Measurements from ENCODE around the gene PSPN. TPM values are rescaled to one million over a fixed set of nuclear protein-coding genes. Genes with fewer than 3 reads are reported as not detected.
A peak's percentile ranks its signal among the peaks of the same experiment; 100 is the strongest.
"Not testable (repeated sequence)": the region's sequence is repeated elsewhere in the genome, so short reads cannot be mapped to it uniquely, and the experiment has no call there.

PSPN gene
- total RNA-seq, 2 donors from 2014 or later = 1.7 to 6.0 TPM

DNA sequence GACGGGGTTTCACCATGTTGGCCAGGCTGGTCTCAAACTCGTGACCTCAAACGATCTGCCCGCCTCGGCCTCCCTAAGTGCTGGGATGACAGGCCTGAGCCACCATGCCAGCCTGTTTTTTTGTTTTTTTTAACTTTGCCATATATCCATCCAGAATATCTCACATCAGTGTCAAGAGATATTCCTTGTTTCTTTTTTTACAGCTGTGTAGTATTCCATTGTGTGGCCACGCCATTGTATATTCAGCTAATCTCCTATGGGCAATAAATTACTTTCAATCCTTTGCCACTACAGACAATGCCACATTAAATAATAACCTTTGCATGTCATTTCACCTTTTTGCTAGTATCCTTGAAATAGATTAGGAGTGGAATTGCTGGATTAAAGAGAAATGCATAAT lies 33.6 kb upstream of the PSPN start:
- H3K36me3 ChIP-seq = no peaks in the 10 kb centered on the region
- no peak overlapping the region for H3K4me3 ChIP-seq
- H3K27me3 ChIP-seq = no peaks in the 10 kb centered on the region
- no peak overlapping the region for H3K9ac ChIP-seq (ENCODE audit: low read depth in 2 of 2, low read length in 2 of 2)
- H3K27ac ChIP-seq = no peak overlapping the region
- H3K9me3 ChIP-seq = no peaks in the 10 kb centered on the region
- DNase-seq = no peak
- intact Hi-C loops (cut with DNase I) = no loop called here
- no peaks in the 10 kb centered on the region for H3K4me1 ChIP-seq
- TF ChIP-seq, protein P1, sequence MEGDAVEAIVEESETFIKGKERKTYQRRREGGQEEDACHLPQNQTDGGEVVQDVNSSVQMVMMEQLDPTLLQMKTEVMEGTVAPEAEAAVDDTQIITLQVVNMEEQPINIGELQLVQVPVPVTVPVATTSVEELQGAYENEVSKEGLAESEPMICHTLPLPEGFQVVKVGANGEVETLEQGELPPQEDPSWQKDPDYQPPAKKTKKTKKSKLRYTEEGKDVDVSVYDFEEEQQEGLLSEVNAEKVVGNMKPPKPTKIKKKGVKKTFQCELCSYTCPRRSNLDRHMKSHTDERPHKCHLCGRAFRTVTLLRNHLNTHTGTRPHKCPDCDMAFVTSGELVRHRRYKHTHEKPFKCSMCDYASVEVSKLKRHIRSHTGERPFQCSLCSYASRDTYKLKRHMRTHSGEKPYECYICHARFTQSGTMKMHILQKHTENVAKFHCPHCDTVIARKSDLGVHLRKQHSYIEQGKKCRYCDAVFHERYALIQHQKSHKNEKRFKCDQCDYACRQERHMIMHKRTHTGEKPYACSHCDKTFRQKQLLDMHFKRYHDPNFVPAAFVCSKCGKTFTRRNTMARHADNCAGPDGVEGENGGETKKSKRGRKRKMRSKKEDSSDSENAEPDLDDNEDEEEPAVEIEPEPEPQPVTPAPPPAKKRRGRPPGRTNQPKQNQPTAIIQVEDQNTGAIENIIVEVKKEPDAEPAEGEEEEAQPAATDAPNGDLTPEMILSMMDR (IDR thresholded peaks at IDR 0.05) = no peak

DNA sequence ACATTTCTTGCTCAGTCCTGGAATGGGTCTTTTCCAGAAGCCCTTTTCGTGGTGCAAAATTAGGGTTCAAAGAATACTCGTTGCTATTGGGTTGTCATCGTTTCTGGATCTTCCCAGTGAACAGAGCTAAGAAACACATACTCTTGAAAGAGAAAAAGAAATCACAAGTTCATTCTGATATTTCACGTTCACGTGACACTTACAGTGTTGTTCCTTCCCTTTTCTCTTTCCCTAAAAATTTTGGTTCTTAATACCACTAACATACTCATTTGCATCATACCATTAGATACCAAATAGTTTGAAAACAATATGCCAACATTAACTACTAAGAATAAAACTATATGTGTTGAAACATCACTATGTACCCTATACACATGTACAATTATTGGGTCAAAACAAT lies 30.7 kb upstream of the PSPN start:
- Histone ChIP-seq H3K27me3 (no peaks in the 10 kb centered on the region), H3K4me1 (peaks cover 9% of the 10 kb centered on the region), H3K9me3 (no peaks in the 10 kb centered on the region), H3K9ac (ENCODE audit: low read depth in 2 of 2, low read length in 2 of 2) (no peak overlapping the region), H3K4me3 (no peak overlapping the region), H3K27ac (no peak overlapping the region), H3K36me3 (no peaks in the 10 kb centered on the region)
- intact Hi-C loops (cut with DNase I) = no loop called here
- TF ChIP-seq, protein P1 (IDR thresholded peaks at IDR 0.05) = no peak
- no peak for DNase-seq

DNA sequence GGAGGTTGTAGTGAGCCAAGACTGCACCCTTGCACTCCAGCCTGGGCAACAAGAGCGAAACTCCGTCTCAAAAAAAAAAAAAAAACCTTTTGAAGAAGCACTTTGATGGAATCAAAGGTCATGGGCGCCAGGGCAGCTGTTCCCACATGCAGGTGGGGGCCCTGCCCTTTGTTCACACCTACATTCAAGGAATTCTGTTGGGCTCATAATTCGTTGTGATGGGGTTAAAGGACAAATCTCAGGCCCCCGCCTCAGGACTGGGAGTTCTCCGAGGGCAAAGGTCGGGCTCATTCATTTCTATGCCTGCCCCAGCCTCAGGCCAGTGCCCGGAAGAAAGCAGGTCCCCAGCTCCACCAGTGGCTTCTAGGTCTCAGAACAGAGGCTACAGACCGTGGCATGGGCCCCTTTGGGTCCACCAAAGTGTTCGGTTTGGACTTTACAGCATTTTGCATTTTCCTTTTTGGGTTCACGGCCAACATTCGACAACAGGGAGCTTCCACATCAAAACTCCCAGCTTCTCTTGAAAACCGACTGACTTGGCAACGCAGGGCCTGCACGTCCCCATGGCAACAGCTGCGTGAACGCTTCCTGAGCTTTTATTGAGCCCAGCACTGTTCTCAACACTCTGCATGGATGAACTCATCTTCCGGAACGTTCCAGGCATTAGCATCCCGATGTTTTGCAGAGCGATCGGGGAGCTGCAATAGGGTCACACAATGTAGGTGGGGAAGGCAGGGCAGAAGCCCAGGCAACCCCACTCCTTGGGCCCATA lies 27.3 kb upstream of the PSPN start:
- TF ChIP-seq, protein P1 (IDR thresholded peaks at IDR 0.05) = no peak
- Histone ChIP-seq H3K4me3 (no peak overlapping the region), H3K36me3 (no peaks in the 10 kb centered on the region), H3K4me1 (peaks cover 9% of the 10 kb centered on the region), H3K27ac (peak overlapping the region; percentile 73), H3K9me3 (no peaks in the 10 kb centered on the region), H3K27me3 (no peaks in the 10 kb centered on the region), H3K9ac (ENCODE audit: low read depth in 2 of 2, low read length in 2 of 2) (peak overlapping the region in 1 of 2 donors; percentile 43)
- peak; percentile 89 for DNase-seq
- intact Hi-C loops (cut with DNase I) = no loop called here

DNA sequence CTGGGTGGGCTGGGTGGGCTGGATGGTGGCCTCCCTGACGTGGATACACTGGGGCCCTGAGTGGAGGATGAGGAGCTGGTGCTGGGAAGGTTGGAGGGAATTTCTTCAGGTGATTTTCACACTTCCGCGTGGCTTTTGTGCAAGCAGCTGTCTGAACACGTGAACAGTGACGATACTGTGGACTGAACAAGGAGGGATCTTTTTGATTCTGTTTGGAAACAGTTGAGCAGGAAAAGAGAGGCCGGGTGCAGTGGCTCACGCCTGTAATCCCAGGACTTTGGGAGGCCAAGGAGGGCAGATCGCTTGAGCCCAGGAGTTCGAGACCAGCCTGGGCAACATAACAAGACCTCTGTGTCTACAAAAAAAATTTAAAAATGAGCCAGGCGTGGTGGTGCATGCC lies 26.3 kb upstream of the PSPN start:
- Histone ChIP-seq H3K9ac (ENCODE audit: low read depth in 2 of 2, low read length in 2 of 2) (no peak overlapping the region), H3K27me3 (no peaks in the 10 kb centered on the region), H3K36me3 (no peaks in the 10 kb centered on the region), H3K4me3 (no peak overlapping the region), H3K4me1 (peaks cover 9% of the 10 kb centered on the region), H3K9me3 (no peaks in the 10 kb centered on the region), H3K27ac (peak overlapping the region; percentile 73)
- TF ChIP-seq, protein P1 (IDR thresholded peaks at IDR 0.05) = no peak
- intact Hi-C loops (cut with DNase I) = no loop called here
- no peak for DNase-seq

DNA sequence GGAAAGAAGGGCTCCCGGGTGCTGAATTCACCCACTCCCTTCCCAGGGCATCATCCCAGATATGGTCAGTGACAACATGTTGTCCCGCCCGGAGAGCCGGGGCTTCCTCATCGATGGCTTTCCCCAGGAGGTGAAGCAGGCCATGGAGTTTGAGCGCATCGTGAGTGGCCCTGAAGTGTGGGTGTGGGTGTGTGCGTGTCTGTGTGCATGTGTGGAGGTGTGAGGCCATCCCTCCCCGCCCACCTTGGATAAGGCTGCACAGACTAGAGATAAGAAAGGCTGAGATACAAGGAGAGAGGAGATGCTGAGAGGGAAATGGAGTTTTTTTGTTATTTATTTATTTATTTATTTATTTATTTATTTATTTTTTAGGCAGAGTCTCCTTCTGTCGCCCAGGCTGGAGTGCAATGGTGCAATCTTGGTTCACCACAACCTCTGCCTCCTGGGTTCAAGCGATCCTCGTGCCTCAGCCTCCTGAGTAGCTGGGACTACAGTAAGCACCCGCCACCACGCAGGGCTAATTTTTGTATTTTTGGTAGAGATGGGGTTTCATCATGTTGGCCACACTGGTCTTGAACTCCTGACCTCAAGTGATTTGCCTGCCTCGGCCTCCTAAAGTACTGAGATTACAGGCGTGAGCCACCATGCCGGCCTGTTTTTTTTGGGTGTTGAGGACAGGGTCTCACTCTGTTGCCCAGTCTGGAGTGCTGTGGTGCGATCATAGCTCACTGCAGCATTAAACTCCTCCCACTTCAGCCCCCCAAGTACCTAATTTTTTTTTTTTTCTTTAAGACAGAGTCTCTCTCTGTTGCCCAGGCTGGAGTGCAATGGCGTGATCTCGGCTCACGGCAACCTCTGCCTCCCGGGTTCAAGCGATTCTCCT lies 24.6 kb upstream of the PSPN start:
- H3K9me3 ChIP-seq; H3K27ac ChIP-seq; H3K4me3 ChIP-seq; H3K27me3 ChIP-seq; H3K36me3 ChIP-seq; DNase-seq; H3K4me1 ChIP-seq; intact Hi-C loops (cut with DNase I); H3K9ac ChIP-seq (ENCODE audit: low read depth in 2 of 2, low read length in 2 of 2): not testable (repeated sequence)
